ENCODE results near the gene TVP23A. TPM values are rescaled to one million over a fixed set of nuclear protein-coding genes. Genes with fewer than 3 reads are reported as not detected.

TVP23A gene
- total and polyA plus RNA-seq, 2 experiments from 2014 or later, result 2.0 to 2.1 TPM

- Histone ChIP-seq H3K4me3 (no peak overlapping the region), H3K4me1 (ENCODE audit: low read depth) (no peaks in the 10 kb centered on the region), H3K9me3 (ENCODE audit: low read depth) (no peaks in the 10 kb centered on the region), H3K27me3 (peaks cover 11% of the 10 kb centered on the region), H3K27ac (no peak overlapping the region), H3K36me3 (no peaks in the 10 kb centered on the region)
- TF ChIP-seq CTCF (IDR thresholded peaks at IDR 0.05; ENCODE audit: low read depth, low read length), result no peak
- DNase-seq (ENCODE audit: low read depth in 1 of 2, low spot score in 1 of 2), result no peak
Measured at GRCh38 chr16:10817514-10817913, 1.1 kb downstream of the TVP23A start.

GRCh38 chr16:10813099-10813455 is 5.5 kb downstream of the TVP23A start:
- no peaks in the 10 kb centered on the region for H3K36me3 ChIP-seq
- TF ChIP-seq CTCF (IDR thresholded peaks at IDR 0.05; ENCODE audit: low read depth, low read length), result no peak
- no peaks in the 10 kb centered on the region for H3K4me1 ChIP-seq (ENCODE audit: low read depth)
- H3K9me3 ChIP-seq (ENCODE audit: low read depth), result no peaks in the 10 kb centered on the region
- DNase-seq (ENCODE audit: low read depth in 1 of 2, low spot score in 1 of 2), result no peak
- no peak overlapping the region for H3K4me3 ChIP-seq
- no peak overlapping the region for H3K27ac ChIP-seq
- H3K27me3 ChIP-seq, result peaks cover 6% of the 10 kb centered on the region

- H3K27ac ChIP-seq, result no peak overlapping the region
- no peak for DNase-seq (ENCODE audit: low read depth in 1 of 2, low spot score in 1 of 2)
- TF ChIP-seq CTCF (IDR thresholded peaks at IDR 0.05; ENCODE audit: low read depth, low read length), result no peak
- H3K36me3 ChIP-seq, result no peaks in the 10 kb centered on the region
- no peaks in the 10 kb centered on the region for H3K4me1 ChIP-seq (ENCODE audit: low read depth)
- H3K9me3 ChIP-seq (ENCODE audit: low read depth), result no peaks in the 10 kb centered on the region
- no peak overlapping the region for H3K4me3 ChIP-seq
- peaks cover under 1% of the 10 kb centered on the region for H3K27me3 ChIP-seq
Measured at GRCh38 chr16:10812312-10813098, 6.1 kb downstream of the TVP23A start.

GRCh38 chr16:10809706-10810105 is 8.9 kb downstream of the TVP23A start:
- H3K4me3 ChIP-seq, result no peak overlapping the region
- H3K36me3 ChIP-seq, result no peaks in the 10 kb centered on the region
- DNase-seq (ENCODE audit: low read depth in 1 of 2, low spot score in 1 of 2), result no peak
- H3K27ac ChIP-seq, result no peak overlapping the region
- no peak for TF ChIP-seq CTCF (IDR thresholded peaks at IDR 0.05; ENCODE audit: low read depth, low read length)
- no peaks in the 10 kb centered on the region for H3K9me3 ChIP-seq (ENCODE audit: low read depth)
- no peaks in the 10 kb centered on the region for H3K27me3 ChIP-seq
- H3K4me1 ChIP-seq (ENCODE audit: low read depth), result no peaks in the 10 kb centered on the region

- Histone ChIP-seq H3K36me3 (no peaks in the 10 kb centered on the region), H3K27me3 (no peaks in the 10 kb centered on the region), H3K4me1 (ENCODE audit: low read depth) (no peaks in the 10 kb centered on the region), H3K4me3 (no peak overlapping the region), H3K27ac (no peak overlapping the region), H3K9me3 (ENCODE audit: low read depth) (no peaks in the 10 kb centered on the region)
- DNase-seq (ENCODE audit: low read depth in 1 of 2, low spot score in 1 of 2), result no peak
- TF ChIP-seq CTCF (IDR thresholded peaks at IDR 0.05; ENCODE audit: low read depth, low read length), result no peak
Measured at GRCh38 chr16:10808850-10809249, 9.7 kb downstream of the TVP23A start.

All from cardiac muscle cell (in vitro differentiated cells and primary cell).